ENCODE results near the gene KLHDC10.

Gene KLHDC10

DNA sequence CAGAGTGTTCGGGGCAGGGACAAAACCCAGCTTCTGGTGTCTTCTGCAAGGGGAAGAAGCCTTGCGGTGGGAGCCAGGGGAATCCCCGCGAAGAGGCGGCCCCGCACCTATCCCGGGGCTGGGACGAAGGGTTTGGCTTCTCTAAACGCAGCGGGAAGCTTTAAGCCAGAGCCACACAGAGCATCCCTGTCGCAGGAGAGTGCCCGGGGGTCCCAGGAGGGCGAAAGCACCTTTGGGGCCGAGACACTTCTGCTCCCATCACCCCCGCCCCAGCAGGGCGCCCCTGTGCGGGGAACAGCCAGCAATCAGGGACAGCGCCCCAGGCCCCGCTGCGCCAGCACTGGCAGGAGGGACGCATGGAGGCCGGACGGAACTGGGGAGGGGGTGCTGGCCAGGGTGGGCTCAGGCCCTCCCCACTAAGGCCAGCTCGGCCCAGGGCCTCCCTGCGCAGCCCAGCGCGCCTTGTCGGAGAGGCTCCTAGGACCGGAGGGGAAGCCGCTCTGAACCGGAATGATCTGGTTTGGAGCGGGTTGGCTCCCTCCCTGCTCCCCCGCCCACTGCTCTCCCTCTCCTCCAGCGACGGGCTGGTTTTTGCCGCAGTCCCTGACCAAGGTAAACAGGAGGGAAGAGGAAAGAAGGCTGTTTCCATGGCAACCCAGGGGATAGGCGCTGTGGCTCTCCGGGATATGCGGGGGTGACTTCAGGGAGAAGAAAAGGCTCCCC, 71.0 kb downstream of the KLHDC10 start:
- H3K4me3 ChIP-seq (ENCODE audit: control insufficient read depth, low read depth, low read length) = peak overlapping the region; percentile 30
- no peak for DNase-seq (ENCODE audit: low read depth)
- TF ChIP-seq, protein P1, sequence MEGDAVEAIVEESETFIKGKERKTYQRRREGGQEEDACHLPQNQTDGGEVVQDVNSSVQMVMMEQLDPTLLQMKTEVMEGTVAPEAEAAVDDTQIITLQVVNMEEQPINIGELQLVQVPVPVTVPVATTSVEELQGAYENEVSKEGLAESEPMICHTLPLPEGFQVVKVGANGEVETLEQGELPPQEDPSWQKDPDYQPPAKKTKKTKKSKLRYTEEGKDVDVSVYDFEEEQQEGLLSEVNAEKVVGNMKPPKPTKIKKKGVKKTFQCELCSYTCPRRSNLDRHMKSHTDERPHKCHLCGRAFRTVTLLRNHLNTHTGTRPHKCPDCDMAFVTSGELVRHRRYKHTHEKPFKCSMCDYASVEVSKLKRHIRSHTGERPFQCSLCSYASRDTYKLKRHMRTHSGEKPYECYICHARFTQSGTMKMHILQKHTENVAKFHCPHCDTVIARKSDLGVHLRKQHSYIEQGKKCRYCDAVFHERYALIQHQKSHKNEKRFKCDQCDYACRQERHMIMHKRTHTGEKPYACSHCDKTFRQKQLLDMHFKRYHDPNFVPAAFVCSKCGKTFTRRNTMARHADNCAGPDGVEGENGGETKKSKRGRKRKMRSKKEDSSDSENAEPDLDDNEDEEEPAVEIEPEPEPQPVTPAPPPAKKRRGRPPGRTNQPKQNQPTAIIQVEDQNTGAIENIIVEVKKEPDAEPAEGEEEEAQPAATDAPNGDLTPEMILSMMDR (IDR thresholded peaks at IDR 0.05; ENCODE audit: control insufficient read depth, insufficient read depth, low read depth, low read length, missing control alignments) = no peak

DNA sequence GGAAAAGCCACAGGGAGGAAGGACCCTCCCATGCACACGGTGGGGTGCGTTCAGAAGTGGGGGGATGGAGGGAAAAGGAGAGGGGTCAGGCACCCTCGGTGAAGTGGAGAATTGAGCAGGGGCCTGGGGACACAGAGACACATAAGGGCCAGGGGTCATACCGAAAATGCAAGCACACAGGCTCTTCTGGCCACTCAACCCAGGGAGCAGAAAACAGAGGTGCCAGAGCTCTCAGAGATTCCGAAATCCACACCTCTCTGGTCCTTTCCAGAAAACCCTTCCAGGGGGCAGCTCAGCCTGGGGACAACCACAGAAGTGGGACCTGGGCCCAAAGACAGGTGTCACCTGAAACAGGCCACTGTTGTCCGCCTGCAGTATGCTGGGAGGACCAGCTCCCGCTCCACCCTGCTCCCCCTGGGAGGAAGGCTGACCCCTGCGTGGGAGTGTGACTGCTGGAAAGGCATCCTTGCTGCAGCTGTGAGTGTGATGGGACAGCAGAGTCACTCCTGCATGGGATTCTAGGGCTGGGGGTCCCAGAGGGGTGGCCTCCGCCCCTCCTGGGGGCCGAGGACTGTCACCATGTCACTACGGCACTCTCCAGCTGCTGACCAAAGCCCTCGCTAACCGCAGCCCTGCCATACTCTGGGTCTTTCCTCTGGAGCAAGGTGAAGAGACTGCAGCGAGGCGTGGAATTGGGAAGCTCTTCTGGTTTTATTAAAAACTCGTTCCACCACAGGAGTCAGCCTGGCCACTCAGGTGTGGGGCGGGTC, 71.7 kb downstream of the KLHDC10 start:
- TF ChIP-seq, protein P1 (IDR thresholded peaks at IDR 0.05; ENCODE audit: control insufficient read depth, insufficient read depth, low read depth, low read length, missing control alignments) = no peak
- no peak overlapping the region for H3K4me3 ChIP-seq (ENCODE audit: control insufficient read depth, low read depth, low read length)
- no peak for DNase-seq (ENCODE audit: low read depth)

DNA sequence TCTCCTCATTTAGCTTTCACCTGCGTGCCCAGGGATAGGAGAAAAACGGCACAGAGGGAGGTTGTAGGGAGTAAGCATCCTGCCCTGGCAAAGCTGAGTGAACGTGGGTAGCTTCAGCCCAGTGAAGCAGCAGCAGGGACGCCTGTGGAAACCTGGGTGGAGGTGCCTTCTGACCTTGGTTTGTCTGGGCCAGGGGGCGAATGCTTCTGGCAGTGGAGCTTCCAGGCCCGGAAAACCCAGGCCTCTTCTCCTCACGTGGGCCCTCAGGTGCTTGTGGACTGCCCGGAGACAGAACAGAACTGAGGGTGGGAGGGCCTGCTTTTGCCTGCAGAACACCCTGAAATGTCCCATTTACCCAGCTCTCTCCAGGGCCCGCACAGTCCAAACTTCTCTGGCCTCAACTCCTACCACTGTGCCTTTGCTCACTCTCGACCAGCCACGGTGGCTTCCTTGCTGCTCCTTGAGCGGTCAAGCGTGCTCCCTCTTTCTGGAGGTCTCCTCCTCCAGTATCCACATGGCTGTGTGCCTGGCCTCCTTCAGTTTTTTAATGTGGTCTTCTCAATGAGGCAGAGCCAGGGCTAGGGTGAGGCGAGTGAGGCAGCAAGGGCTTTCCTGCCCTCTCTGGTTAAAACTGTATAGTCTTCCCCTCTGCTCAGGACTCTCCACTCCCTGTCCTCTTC, 72.5 kb downstream of the KLHDC10 start:
- TF ChIP-seq, protein P1 (IDR thresholded peaks at IDR 0.05; ENCODE audit: control insufficient read depth, insufficient read depth, low read depth, low read length, missing control alignments) = no peak
- H3K4me3 ChIP-seq (ENCODE audit: control insufficient read depth, low read depth, low read length) = no peak overlapping the region
- DNase-seq (ENCODE audit: low read depth) = no peak

DNA sequence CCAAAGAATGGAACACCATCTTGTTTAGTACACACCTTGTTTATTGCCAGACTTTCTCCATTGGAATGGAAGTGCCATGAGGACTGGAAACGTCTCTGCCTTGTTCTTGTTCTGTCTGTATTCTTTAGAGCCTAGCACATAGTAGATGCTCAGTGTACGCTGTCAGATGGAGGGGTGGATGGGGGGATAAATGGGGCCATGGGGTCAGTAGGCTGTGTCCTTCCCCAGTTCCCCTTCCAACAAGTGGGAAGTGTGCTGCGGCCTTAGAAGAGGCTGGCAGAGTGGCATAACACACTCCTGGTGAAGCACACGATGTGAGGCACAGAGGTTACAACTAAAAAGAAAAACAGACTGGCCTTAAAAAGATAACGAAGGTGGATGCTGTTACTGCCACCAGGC, 73.0 kb downstream of the KLHDC10 start:
- TF ChIP-seq, protein P1 (IDR thresholded peaks at IDR 0.05; ENCODE audit: control insufficient read depth, insufficient read depth, low read depth, low read length, missing control alignments) = no peak
- no peak for DNase-seq (ENCODE audit: low read depth)
- no peak overlapping the region for H3K4me3 ChIP-seq (ENCODE audit: control insufficient read depth, low read depth, low read length)

DNA sequence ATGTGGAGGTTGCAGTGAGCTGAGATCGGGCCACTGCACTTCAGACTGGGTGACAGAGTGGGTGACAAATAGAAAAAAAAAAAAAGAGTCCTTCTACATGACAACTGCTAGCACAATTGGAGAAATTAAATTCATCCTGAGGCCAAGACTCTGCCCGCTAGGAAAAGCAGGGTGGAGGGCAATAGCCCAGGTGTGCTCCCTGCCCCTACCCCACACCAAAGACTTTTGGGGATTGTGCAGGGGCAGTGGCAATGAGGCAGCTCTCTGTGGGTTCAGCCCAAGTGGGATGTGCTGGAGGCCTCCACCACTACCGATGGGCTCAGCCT, 73.6 kb downstream of the KLHDC10 start:
- no peak overlapping the region for H3K4me3 ChIP-seq (ENCODE audit: control insufficient read depth, low read depth, low read length)
- no peak for DNase-seq (ENCODE audit: low read depth)
- TF ChIP-seq, protein P1 (IDR thresholded peaks at IDR 0.05; ENCODE audit: control insufficient read depth, insufficient read depth, low read depth, low read length, missing control alignments) = no peak

DNA sequence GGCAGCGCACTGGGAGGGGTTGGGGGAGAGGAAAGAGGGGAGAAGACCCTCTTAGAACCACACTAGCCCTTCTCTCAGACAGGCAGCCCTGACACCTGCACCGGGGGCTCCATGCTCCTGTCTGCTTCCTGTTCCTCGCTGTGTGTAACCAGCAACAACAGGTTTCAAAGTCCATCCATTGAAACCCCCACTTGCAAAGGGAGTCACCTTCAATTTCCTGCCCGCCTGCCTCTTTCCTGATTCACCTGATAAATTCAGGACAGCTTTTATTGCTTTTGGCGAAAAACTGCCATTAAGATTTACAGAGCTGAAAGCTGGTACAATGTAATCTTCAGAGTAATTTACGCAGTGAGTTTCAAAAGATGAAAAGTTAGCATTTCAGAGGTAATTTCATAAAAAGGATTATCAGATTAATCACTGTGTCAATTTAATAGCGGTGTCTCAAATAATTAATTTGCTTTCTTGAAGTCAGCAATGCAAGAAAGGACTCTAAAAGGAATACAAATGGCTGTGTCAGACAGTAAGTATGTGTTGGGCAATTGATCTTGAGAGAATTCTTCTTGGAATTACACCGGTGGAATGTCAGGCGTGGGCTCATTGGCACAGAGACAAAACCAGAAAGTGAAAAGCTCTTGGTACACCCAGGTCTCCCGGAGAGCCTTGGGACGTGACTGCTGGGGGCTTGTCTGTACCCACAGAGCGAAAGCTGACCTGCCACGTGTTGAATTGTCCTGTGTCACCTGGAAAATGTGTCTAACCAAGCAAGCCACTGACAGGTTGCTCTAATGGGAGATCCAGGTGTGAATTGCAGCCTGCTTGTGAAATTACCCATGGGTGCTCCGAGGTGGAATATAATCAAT, 74.2 kb downstream of the KLHDC10 start:
- TF ChIP-seq, protein P1 (IDR thresholded peaks at IDR 0.05; ENCODE audit: control insufficient read depth, insufficient read depth, low read depth, low read length, missing control alignments) = no peak
- DNase-seq (ENCODE audit: low read depth) = peak; percentile 29
- H3K4me3 ChIP-seq (ENCODE audit: control insufficient read depth, low read depth, low read length) = no peak overlapping the region

All from AG09309 (cell line).